ENCODE results near the gene FADS3. TPM values are rescaled to one million over a fixed set of nuclear protein-coding genes. Genes with fewer than 3 reads are reported as not detected.

FADS3 gene
- total RNA-seq, 2 experiments from 2014 or later, result 10.3 to 13.9 TPM

- ChIA-PET POLR2A (interaction anchor here (0.7 to 1.1 kb wide), 2 partner anchors 9 to 12 kb away, joined by 3 read pairs; no protein-coding TSS in a partner anchor), CTCF (no interaction called here)
- Mint-ChIP-seq H3K9me3 (no peaks in the 10 kb centered on the region), H3K27me3 (no peaks in the 10 kb centered on the region), H3K4me1 (ENCODE audit: low read depth) (no peaks in the 10 kb centered on the region), H3K27ac (no peak overlapping the region), H3K4me3 (no peak overlapping the region), H3K36me3 (ENCODE audit: low read depth) (peaks cover 49% of the 10 kb centered on the region)
- TF ChIP-seq, protein P1, sequence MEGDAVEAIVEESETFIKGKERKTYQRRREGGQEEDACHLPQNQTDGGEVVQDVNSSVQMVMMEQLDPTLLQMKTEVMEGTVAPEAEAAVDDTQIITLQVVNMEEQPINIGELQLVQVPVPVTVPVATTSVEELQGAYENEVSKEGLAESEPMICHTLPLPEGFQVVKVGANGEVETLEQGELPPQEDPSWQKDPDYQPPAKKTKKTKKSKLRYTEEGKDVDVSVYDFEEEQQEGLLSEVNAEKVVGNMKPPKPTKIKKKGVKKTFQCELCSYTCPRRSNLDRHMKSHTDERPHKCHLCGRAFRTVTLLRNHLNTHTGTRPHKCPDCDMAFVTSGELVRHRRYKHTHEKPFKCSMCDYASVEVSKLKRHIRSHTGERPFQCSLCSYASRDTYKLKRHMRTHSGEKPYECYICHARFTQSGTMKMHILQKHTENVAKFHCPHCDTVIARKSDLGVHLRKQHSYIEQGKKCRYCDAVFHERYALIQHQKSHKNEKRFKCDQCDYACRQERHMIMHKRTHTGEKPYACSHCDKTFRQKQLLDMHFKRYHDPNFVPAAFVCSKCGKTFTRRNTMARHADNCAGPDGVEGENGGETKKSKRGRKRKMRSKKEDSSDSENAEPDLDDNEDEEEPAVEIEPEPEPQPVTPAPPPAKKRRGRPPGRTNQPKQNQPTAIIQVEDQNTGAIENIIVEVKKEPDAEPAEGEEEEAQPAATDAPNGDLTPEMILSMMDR (IDR thresholded peaks at IDR 0.05), result no peak
- ATAC-seq, result no peak
- no peak for DNase-seq
- intact Hi-C loops (cut with micrococcal nuclease), result no loop called here
Measured at GRCh38 chr11:61846362-61847020, 44.9 kb downstream of the FADS3 start.

DNA sequence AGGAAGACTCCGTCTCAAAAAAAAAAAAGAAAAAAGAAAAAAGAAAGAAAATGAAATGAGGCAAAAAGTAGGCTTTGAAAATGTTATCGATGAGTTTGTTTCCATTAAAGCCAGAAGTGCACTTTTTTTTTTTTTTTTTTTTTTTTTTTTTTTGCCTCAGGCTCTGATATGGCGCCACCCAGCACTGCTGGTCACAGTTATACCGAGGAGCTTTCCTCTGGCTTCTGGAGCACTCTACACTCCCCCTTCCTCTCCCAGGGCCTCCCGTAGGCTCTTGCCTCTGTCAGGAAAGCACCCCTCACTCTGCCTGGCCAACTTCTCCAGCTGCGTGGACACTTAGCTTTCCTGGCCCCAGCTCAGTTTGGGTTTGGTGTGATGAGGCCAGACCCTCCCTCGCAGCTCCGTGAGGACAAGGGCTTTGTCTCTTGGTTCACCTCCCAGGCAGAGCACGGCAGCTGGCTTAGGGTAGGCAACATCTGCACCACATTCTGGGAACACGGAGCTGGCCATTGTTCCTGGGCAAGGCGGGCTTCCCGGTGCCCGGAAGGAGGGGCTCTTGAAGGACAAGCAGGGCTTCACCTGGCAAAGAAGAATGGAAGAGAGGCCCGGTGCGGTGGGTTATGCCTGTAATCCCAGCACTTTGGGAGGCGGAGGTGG, 46.3 kb downstream of the FADS3 start:
- DNase-seq, result no peak
- Mint-ChIP-seq H3K36me3 (ENCODE audit: low read depth) (peaks cover 58% of the 10 kb centered on the region), H3K9me3 (no peaks in the 10 kb centered on the region), H3K27me3 (no peaks in the 10 kb centered on the region), H3K4me3 (no peak overlapping the region), H3K27ac (no peak overlapping the region), H3K4me1 (ENCODE audit: low read depth) (peaks cover 1% of the 10 kb centered on the region)
- intact Hi-C loops (cut with micrococcal nuclease), result no loop called here
- CTCF ChIA-PET, result interaction anchor here (1.1 kb wide), 1 partner anchor 47 kb away, joined by 3 read pairs; no protein-coding TSS in a partner anchor
- POLR2A ChIA-PET, result interaction anchor here (1.1 kb wide), 1 partner anchor 11 kb away, joined by 3 read pairs; no protein-coding TSS in a partner anchor
- TF ChIP-seq, protein P1 (IDR thresholded peaks at IDR 0.05), result no peak
- no peak for ATAC-seq

DNA sequence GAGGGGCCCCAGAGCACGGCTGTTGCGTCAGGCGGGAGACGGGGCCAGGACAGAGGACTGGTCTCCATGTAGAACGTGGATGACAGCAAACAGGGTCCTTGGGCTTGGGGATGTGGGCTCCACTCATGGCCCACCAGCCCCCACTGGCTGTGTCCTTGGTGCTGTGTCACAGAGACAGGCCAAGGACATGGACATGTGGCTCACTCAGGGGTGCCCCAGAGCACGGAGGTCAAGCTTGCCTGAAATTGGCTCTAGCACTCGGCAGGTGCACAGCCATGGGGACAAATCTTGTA, 48.9 kb downstream of the FADS3 start:
- no peak for DNase-seq
- ChIA-PET POLR2A (no interaction called here), CTCF (interaction anchor here (0.9 kb wide), 1 partner anchor 265 kb away, joined by 3 read pairs; no protein-coding TSS in a partner anchor)
- no peaks in the 10 kb centered on the region for H3K9me3 Mint-ChIP-seq
- no peak overlapping the region for H3K27ac Mint-ChIP-seq
- ATAC-seq, result no peak
- H3K27me3 Mint-ChIP-seq, result no peaks in the 10 kb centered on the region
- peaks cover 1% of the 10 kb centered on the region for H3K4me1 Mint-ChIP-seq (ENCODE audit: low read depth)
- peaks cover 59% of the 10 kb centered on the region for H3K36me3 Mint-ChIP-seq (ENCODE audit: low read depth)
- TF ChIP-seq, protein P1 (IDR thresholded peaks at IDR 0.05), result no peak
- no peak overlapping the region for H3K4me3 Mint-ChIP-seq
- intact Hi-C loops (cut with micrococcal nuclease), result no loop called here

GRCh38 chr11:61841636-61842527, 49.5 kb downstream of the FADS3 start:
- Mint-ChIP-seq H3K36me3 (ENCODE audit: low read depth) (peaks cover 55% of the 10 kb centered on the region), H3K9me3 (no peaks in the 10 kb centered on the region), H3K27ac (no peak overlapping the region), H3K4me3 (no peak overlapping the region), H3K27me3 (no peaks in the 10 kb centered on the region), H3K4me1 (ENCODE audit: low read depth) (peaks cover 1% of the 10 kb centered on the region)
- intact Hi-C loops (cut with micrococcal nuclease), result no loop called here
- no peak for DNase-seq
- no peak for ATAC-seq
- CTCF ChIA-PET, result interaction anchor here (0.9 to 1.5 kb wide), 2 partner anchors 29 to 266 kb away, joined by 3 to 4 read pairs; no protein-coding TSS in a partner anchor
- POLR2A ChIA-PET, result interaction anchor here (1.2 kb wide), 1 partner anchor 13 kb away, joined by 3 read pairs; no protein-coding TSS in a partner anchor
- TF ChIP-seq, protein P1 (IDR thresholded peaks at IDR 0.05), result no peak

Data from activated CD8-positive, alpha-beta T cell treated with anti-CD3 and anti-CD28 coated beads for 36 hours (primary cell).